HL-60 (cell line): ENCODE data around the gene ADSS1.

Source experiments
- DNase-seq, 2 experiments: peaks; one replicate each; pipeline ENCODE4 v3.0.0-alpha.2; 2010 to 2020; ENCODE audit warnings: low read depth in 1 of 2, low spot score in 1 of 2
- H3K27ac ChIP-seq: fragments of 250-450 bp; sonication (Bioruptor Pico); replicated peaks from 2 replicates; pipeline ENCODE4 v1.5.1; 2020; ENCODE audit warnings: mild to moderate bottlenecking, moderate library complexity
- H3K27me3 ChIP-seq: fragments of 250-450 bp; sonication (Bioruptor Pico); 2 replicates; pipeline ENCODE4 v1.5.1; 2021; ENCODE audit warnings: mild to moderate bottlenecking, moderate library complexity; ENCODE audit not compliant: insufficient read depth, poor library complexity, severe bottlenecking
- H3K4me3 ChIP-seq: replicated peaks from 2 replicates; pipeline ENCODE4 v1.5.1; 2011; ENCODE audit warnings: mild to moderate bottlenecking, control low read depth, low read length; ENCODE audit not compliant: insufficient read depth
- CTCF ChIP-seq: IDR thresholded peaks from one replicate; pipeline ENCODE4 v1.5.1; 2011; ENCODE audit warnings: low read length, control low read depth, inconsistent platforms; ENCODE audit not compliant: insufficient read depth
- GABPA ChIP-seq: IDR thresholded peaks from 2 replicates; pipeline ENCODE4 v1.6.1; 2012; ENCODE audit warnings: low read depth
- POLR2AphosphoS5 ChIP-seq: IDR thresholded peaks from 2 replicates; pipeline ENCODE4 v1.6.1; 2012; ENCODE audit warnings: low read depth
- REST ChIP-seq: IDR thresholded peaks from 2 replicates; pipeline ENCODE4 v1.6.1; 2012; ENCODE audit warnings: low read depth; ENCODE audit not compliant: insufficient replicate concordance
- SPI1 ChIP-seq: IDR thresholded peaks from 2 replicates; pipeline ENCODE4 v1.6.1; 2012; ENCODE audit warnings: low read depth, mild to moderate bottlenecking, borderline replicate concordance

The ADSS1 gene

GRCh38 chr14:104772707-104773504 lies 48.9 kb downstream of the ADSS1 start:
- no peak for DNase-seq
- TF ChIP-seq POLR2AphosphoS5, result no peak
- no peak for TF ChIP-seq REST
- no peak for TF ChIP-seq CTCF
- no peak for TF ChIP-seq GABPA
- no peak for TF ChIP-seq SPI1
- no peak overlapping the region for H3K27ac ChIP-seq

GRCh38 chr14:104773505-104774452 lies 49.8 kb downstream of the ADSS1 start:
- no peak for DNase-seq
- Histone ChIP-seq H3K27ac (no peak overlapping the region), H3K27me3 (no peaks in the 10 kb centered on the region), H3K4me3 (no peak overlapping the region)
- TF ChIP-seq GABPA (no peak), POLR2AphosphoS5 (peak; percentile 15; the same call in 1 of the 2 replicates)

More at GRCh38 chr14:104772707-104773504, 48.9 kb downstream of the ADSS1 start:
- no peaks in the 10 kb centered on the region for H3K27me3 ChIP-seq
- no peak overlapping the region for H3K4me3 ChIP-seq

- TF ChIP-seq REST (no peak), CTCF (no peak)
- H3K4me3 ChIP-seq, result no peak overlapping the region
- H3K27me3 ChIP-seq, result no peaks in the 10 kb centered on the region
- no peak overlapping the region for H3K27ac ChIP-seq
- DNase-seq, result no peak
These were observed 50.5 kb downstream of the ADSS1 start for GRCh38 chr14:104774453-104775072.

- DNase-seq, result no peak
- TF ChIP-seq REST (no peak), POLR2AphosphoS5 (peak; percentile 53; the same call in 1 of the 2 replicates)
- H3K27ac ChIP-seq, result no peak overlapping the region
- H3K4me3 ChIP-seq, result no peak overlapping the region
- H3K27me3 ChIP-seq, result no peaks in the 10 kb centered on the region
These were observed 51.1 kb downstream of the ADSS1 start for GRCh38 chr14:104775073-104775489.
